Myocyte (in vitro differentiated cells): ENCODE measurements around the gene PLA2G6. TPM values are rescaled to one million over a fixed set of nuclear protein-coding genes. Genes with fewer than 3 reads are reported as not detected.
"Not testable (repeated sequence)": the region's sequence is repeated elsewhere in the genome, so short reads cannot be mapped to it uniquely, and the experiment has no call there.

Experiments
- DNase-seq: peaks from one replicate; pipeline ENCODE4 v3.0.0-alpha.2; 2012; ENCODE audit warnings: low read depth
- total RNA-seq: library from RNA; depleted of rRNA; stranded (reverse); fragments of >200 nt; gene quantifications from 2 replicates; pipeline ENCODE4 v1.2.3, GENCODE V29; 2014

Gene PLA2G6
- total RNA-seq, 1 donor from 2014 or later: 18.9 TPM

- DNase-seq: no peak
These were observed 10.3 kb upstream of the PLA2G6 start for GRCh38 chr22:38191731-38192474.

GRCh38 chr22:38191055-38191454 lies 9.4 kb upstream of the PLA2G6 start:
- no peak for DNase-seq

DNA sequence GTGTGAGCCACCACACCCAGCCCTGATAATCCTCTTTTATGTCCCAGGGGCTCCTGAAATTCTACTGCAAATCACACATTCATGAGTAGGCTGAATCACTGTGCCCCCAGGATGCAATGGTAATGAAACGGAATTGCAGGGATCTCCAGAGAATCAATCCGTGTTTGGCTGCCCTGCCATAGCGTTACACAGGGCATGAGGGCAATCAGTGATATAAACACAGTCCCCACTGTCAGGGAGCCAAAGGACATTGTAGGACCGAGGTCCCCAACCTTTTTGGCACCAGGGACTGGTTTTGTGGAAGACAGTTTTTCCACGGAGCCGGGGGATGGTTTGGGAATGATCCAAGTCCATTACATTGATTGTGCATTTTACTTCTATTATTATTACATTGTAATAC lies 9.0 kb upstream of the PLA2G6 start:
- no peak for DNase-seq

- DNase-seq: no peak
These were observed 7.5 kb upstream of the PLA2G6 start for GRCh38 chr22:38189104-38189503.

GRCh38 chr22:38187413-38188212 lies 6.0 kb upstream of the PLA2G6 start:
- peak; percentile 85 for DNase-seq

DNA sequence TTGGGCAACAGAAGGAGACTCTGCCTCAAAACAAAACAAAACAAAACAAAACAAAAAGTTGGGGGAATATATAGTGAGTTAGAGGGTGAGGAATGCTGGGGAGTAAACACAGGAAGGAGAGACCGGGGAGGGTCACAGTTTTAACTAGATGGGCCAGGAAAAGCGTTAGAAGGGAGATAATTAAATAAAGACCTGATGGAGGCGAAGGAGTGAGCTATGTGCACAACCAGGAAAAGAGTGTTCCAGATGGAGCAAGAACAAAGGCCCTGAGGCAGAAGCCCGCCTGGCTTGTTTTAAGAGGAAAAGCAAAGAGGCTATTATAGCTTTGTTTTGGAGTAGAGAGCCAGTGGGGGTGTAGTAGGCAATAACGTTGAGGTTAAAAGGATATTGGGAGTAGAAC lies 4.8 kb upstream of the PLA2G6 start:
- no peak for DNase-seq

- no peak for DNase-seq
These were observed 3.2 kb upstream of the PLA2G6 start for GRCh38 chr22:38184788-38185187.

- DNase-seq: peak; percentile 65
These were observed 683 bp downstream of the PLA2G6 start for GRCh38 chr22:38180841-38181452.

DNA sequence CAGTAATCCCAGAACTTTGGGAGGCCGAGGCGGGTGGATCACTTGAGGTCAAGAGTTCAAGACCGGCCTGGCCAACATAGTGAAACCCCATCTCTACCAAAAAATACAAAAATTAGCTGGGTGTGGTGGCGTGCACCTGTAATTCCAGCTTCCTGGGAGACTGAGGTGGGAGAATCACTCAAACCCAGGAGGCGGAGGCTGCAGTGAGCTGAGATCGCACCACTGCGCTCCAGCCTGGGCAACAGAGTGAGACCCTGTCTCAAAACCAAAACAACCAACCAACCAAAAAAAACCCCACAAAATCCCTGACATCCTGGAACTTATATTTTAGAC lies 3.1 kb downstream of the PLA2G6 start:
- not testable (repeated sequence) for DNase-seq

- DNase-seq: peak; percentile 98
These were observed 3.6 kb downstream of the PLA2G6 start for GRCh38 chr22:38177926-38178604.

GRCh38 chr22:38177571-38177925 lies 4.1 kb downstream of the PLA2G6 start:
- DNase-seq: not testable (repeated sequence)

DNA sequence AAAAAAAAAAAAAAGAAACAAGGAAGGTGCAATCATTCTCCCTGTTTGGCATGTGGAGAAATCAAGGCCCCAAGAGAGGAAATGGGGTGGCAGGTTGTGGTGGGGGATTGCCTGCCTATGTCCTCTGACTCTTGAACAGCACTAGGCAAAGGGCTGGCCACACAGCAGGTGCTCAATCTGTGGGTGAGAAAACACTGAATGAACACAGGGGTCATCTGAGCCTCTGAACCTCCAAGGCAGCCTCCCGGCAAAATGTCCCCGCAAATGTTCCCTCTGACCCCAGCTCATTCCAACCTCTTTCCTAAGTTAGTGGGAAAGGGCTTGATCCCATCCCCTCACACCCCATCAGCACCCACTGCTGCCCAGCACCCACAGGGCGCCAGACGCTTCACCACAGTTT lies 4.6 kb downstream of the PLA2G6 start:
- DNase-seq: peak; percentile 81

DNA sequence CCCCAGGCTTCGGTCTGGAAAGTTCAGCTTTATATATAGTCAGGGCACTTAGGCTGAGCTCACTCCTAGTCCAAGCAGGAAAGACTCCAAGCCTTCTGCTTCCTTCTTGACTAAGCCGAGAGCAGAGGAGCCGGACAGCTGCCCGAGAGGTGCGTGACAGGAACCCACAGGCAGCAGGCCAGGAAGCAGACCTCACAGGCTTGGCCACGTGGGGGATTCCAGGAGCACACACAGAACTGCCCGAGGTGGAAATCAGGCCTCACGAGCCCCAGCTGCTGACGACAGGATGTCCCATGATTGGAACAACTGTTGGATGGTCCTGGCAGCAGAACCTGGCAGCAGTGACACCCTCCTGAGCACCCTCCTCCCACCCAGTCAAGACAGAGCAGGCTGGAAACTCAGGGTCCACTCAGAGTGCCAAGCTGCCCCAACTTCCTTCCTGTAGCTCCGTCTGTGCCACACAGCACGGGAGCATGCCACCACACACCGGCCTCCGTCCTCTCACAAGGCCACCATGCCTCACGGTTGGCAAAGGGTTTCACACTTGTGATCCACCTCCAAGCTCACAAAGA lies 5.4 kb downstream of the PLA2G6 start:
- peak; percentile 99 for DNase-seq

DNA sequence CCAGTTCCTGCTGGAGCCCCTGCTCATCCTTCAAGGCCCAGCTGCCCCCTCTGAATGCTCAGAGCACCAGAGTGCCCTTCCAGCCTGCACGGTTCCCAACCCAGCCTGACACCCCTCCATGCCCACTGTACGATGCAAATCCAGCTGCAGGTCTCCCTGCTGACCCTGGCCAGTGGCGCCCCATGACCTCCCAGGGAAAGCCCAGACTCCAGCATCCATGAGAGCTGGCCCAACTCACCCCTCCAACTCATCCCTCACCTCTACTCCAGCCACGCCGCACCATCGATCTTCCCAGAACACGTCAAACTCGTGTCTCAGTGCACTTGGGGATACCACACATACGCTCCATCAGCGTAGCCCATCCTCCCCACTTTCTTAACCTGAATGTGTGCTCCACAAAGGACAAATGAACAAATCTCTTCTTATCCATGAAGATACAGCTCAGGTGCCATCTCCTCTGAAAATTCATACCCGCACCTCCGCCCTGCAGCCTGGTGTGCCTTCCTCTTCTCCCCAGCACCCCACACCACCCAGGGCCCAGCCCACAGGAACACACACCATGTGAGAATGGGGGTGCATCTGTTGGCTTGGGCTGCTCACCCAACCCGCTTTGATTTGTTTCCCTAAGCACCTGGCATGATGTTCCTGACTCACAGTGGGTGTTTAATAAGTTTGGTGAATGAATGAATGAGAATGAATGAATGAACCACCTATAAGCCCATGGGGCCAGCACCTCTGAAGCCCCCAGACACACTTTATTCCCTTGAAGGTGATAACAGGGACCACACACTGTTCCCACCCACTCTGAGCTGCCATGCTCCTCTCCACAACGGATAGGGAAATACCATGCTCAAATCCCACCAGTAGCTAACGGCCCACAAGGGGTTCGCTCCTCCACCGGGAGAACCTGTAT lies 6.2 kb downstream of the PLA2G6 start:
- DNase-seq: no peak

DNA sequence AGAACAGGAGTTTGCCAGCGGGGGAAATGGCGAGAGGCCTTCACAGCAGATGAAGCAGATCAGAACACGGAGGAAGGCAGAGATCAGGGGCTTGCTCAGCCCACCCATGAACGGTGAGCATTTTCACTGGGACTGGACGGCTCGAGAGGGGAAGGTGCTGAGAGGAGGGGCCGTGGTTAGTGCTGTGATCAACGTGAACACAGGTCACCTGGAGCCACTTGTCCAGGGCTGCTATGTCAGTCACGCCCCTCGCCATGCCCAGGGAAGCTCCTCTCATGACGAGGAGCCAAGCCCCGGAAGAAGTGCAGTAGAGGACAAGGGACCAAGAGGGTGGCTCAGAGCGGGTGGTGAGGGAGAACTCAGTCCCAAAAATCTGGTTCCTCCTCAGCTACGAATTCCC lies 7.0 kb downstream of the PLA2G6 start:
- no peak for DNase-seq

- DNase-seq: no peak
These were observed 8.1 kb downstream of the PLA2G6 start for GRCh38 chr22:38173641-38173906.

GRCh38 chr22:38172832-38173640 lies 8.6 kb downstream of the PLA2G6 start:
- DNase-seq: no peak

DNA sequence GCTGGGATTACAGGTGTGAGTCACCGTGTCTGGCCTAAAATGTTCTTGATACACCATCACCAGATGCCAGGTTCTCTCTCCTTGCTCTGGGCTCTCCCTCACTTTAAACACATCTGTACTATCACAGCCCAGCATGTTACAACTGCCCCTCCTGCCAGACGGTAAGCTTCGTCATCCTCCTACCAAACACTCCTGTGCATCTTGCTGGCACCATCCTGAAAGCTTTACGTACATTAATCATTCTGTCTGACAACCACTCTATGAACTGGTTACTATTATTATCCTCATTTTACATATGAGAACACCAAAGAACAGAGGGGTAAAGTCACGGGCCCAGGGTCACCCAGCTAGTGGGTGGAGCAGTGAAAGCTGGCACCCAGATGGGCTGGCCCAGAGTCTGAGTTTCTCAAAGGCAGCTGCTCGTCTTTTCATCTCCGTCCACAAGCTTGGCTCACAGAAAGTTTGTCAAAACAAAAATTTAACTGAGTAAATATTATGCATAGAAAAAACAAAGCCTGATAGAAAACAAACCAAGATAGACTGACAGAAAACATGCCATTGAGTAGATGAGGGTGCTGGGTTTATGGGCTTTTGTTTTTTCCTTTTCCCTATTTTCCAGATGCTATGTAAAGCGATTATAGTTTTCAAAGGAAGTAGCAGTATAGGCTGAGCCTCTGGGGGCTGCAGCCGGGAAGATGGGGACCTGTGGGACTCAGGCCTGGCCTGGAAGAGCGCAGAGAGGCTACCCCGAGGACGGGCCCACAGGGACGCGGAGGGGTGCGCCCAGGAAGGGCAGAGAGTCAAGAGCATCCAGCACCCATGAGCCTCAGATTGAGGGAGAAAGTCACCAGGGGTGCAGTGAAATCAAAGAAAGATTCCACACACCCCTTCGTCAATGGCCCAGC lies 9.5 kb downstream of the PLA2G6 start:
- no peak for DNase-seq

DNA sequence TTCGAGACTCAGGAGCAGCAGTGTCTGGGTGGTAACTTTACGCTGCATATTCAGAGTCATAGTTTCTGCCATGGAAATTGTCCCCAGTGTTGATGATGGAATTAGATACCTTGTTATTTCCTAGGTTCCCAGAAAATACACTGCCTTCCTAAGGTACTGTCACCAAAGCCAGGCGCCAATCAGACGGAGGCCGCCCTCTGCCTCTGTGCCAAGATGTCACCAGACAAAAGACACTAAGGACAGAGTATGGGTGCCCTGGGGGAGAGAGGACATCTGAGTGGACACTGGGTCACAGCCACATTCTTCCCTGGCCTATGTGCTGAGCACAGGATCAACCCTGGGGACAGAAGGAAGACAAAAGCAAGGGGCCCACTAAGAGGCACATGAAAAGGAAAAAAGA lies 11.2 kb downstream of the PLA2G6 start:
- no peak for DNase-seq
